B cell (primary cell): ENCODE measurements around the gene LRRC8B.

Experiments used
- EZH2 ChIP-seq: IDR thresholded peaks from 2 replicates; pipeline ENCODE4 v1.6.1; 2012; ENCODE audit warnings: borderline replicate concordance, low read depth, mild to moderate bottlenecking, moderate library complexity, low read length; ENCODE audit not compliant: insufficient read depth, poor library complexity, severe bottlenecking
- TF ChIP-seq, protein P1 (sequence below): fragments of 200-600 bp; IDR thresholded peaks from one replicate; pipeline ENCODE4 v1.8.0; 2022; ENCODE audit warnings: antibody characterized with exemption, mild to moderate bottlenecking

DNA sequence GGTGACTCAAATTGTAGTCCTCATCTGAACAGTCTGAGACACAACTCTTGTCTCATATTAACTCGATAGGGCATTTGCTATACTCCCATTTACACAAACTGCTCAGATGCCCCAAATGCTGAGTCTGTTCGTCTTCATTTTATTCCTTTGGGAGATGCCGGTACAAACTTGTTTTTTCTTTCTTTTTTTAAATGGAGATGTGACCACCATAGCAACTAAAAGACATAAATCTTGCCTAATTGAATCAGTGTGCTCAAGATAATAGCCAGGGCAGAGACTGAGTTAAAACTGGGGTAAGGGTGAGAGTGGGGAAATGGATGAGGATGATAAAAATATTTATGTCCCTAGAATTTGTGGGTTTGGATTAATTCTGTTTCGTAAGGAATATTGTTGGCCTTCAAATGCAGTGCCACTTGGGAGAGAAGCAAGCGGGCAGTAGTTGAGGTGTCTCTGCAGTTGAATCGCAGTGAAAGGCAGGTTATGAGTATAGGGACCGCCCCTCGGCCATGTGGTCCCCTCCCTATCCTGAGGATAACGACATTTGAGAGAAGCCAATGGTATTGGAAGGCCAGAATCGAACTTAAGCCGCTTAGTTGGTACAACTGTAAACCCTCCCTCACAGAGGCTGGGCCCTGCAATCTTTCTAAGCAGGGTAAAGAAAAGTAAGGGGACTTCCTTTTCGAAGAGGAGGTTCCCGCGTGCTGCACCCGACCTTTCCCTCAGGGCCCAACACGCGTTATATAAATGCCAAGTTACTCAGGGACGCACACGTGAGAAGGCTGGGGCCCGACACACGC, 859 bp upstream of the LRRC8B start:
- TF ChIP-seq, protein P1, sequence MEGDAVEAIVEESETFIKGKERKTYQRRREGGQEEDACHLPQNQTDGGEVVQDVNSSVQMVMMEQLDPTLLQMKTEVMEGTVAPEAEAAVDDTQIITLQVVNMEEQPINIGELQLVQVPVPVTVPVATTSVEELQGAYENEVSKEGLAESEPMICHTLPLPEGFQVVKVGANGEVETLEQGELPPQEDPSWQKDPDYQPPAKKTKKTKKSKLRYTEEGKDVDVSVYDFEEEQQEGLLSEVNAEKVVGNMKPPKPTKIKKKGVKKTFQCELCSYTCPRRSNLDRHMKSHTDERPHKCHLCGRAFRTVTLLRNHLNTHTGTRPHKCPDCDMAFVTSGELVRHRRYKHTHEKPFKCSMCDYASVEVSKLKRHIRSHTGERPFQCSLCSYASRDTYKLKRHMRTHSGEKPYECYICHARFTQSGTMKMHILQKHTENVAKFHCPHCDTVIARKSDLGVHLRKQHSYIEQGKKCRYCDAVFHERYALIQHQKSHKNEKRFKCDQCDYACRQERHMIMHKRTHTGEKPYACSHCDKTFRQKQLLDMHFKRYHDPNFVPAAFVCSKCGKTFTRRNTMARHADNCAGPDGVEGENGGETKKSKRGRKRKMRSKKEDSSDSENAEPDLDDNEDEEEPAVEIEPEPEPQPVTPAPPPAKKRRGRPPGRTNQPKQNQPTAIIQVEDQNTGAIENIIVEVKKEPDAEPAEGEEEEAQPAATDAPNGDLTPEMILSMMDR = no peak
- no peak for TF ChIP-seq EZH2
